LNCAP (cell line): ENCODE data around the gene WDHD1.

Source experiments
- CTCF ChIP-seq: fragments of 450-650 bp; IDR thresholded peaks from 2 replicates; pipeline ENCODE4 v1.5.1; 2017; ENCODE audit warnings: mild to moderate bottlenecking

Gene WDHD1

GRCh38 chr14:55038708-55039107 lies 11.8 kb upstream of the WDHD1 start:
- TF ChIP-seq CTCF: no peak

GRCh38 chr14:55031190-55031589 lies 4.3 kb upstream of the WDHD1 start:
- no peak for TF ChIP-seq CTCF

- TF ChIP-seq CTCF: no peak
These were observed 1.6 kb upstream of the WDHD1 start for GRCh38 chr14:55028476-55028875.

GRCh38 chr14:55028066-55028465 lies 1.2 kb upstream of the WDHD1 start:
- TF ChIP-seq CTCF: no peak

- TF ChIP-seq CTCF: no peak
These were observed 482 bp downstream of the WDHD1 start for GRCh38 chr14:55026441-55026792.

- TF ChIP-seq CTCF: no peak
These were observed 951 bp downstream of the WDHD1 start for GRCh38 chr14:55025948-55026347.

- TF ChIP-seq CTCF: no peak
These were observed 6.8 kb downstream of the WDHD1 start for GRCh38 chr14:55019968-55020554.

GRCh38 chr14:55015006-55015405 lies 11.9 kb downstream of the WDHD1 start:
- TF ChIP-seq CTCF: no peak
